Measurements from ENCODE around the gene EARS2. TPM values are rescaled to one million over a fixed set of nuclear protein-coding genes. Genes with fewer than 3 reads are reported as not detected.

The EARS2 gene
- total and polyA plus RNA-seq, 9 of the 15 experiments (the other 6 are each of a cell fraction or from before 2014, with no cell fraction given): 17.6 to 58.6 (median 36.3) TPM

DNA sequence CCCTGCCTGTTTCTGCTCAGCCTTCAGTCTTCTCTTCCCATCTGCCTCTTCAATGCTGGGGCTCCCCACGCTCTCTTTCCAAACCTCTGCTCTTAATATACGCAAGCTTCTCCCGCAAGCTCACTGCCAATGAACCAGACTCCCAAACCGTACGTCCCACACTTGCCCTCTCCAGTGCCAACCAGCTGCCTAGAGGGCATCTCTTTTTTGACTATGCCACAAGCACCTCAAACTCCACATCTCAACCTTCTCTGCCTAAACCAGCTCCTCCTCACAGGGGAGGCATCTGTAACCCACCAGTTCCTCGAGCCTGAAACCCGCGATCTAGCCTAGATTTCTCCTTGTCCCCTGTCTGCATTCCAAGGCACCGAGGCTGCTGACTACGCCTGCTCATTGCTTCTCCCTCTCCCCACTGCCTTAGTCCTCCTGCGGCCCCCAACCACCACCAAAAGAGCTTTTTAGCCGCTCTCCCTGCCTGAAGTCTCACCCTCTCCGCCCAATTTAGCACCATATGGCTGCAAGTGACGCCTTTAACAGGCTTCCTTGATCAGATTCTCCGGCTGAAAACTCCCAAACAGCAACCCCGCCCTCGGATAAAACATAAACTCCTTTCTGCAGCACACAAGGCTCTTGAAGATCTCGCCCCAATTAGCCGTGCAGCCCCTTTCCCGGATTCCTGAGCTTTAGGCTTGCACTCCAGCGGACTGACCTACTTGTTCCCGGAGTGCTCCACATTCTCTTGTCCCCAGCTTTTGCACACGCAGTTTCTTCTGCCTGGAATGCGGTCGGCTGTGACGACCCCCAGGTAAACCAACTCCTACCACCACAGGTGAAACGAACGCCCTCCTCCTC, 48.3 kb downstream of the EARS2 start (continued):
- TF ChIP-seq, protein P1, sequence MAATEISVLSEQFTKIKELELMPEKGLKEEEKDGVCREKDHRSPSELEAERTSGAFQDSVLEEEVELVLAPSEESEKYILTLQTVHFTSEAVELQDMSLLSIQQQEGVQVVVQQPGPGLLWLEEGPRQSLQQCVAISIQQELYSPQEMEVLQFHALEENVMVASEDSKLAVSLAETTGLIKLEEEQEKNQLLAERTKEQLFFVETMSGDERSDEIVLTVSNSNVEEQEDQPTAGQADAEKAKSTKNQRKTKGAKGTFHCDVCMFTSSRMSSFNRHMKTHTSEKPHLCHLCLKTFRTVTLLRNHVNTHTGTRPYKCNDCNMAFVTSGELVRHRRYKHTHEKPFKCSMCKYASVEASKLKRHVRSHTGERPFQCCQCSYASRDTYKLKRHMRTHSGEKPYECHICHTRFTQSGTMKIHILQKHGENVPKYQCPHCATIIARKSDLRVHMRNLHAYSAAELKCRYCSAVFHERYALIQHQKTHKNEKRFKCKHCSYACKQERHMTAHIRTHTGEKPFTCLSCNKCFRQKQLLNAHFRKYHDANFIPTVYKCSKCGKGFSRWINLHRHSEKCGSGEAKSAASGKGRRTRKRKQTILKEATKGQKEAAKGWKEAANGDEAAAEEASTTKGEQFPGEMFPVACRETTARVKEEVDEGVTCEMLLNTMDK (IDR thresholded peaks at IDR 0.05; ENCODE audit: borderline replicate concordance, insufficient read depth, low read depth, low read length, poor library complexity, severe bottlenecking): no peak
- TF ChIP-seq ZNF780A (CRISPR knock-in tag; IDR thresholded peaks at IDR 0.05): no peak
- TF ChIP-seq HNRNPUL1 (IDR thresholded peaks at IDR 0.05; ENCODE audit: low read length): no peak
- TF ChIP-seq, protein P2, sequence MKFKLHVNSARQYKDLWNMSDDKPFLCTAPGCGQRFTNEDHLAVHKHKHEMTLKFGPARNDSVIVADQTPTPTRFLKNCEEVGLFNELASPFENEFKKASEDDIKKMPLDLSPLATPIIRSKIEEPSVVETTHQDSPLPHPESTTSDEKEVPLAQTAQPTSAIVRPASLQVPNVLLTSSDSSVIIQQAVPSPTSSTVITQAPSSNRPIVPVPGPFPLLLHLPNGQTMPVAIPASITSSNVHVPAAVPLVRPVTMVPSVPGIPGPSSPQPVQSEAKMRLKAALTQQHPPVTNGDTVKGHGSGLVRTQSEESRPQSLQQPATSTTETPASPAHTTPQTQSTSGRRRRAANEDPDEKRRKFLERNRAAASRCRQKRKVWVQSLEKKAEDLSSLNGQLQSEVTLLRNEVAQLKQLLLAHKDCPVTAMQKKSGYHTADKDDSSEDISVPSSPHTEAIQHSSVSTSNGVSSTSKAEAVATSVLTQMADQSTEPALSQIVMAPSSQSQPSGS (CRISPR knock-in tag; IDR thresholded peaks at IDR 0.05): no peak
- no peak for TF ChIP-seq RFX7 (CRISPR knock-in tag; IDR thresholded peaks at IDR 0.05)
- TF ChIP-seq, protein P3, sequence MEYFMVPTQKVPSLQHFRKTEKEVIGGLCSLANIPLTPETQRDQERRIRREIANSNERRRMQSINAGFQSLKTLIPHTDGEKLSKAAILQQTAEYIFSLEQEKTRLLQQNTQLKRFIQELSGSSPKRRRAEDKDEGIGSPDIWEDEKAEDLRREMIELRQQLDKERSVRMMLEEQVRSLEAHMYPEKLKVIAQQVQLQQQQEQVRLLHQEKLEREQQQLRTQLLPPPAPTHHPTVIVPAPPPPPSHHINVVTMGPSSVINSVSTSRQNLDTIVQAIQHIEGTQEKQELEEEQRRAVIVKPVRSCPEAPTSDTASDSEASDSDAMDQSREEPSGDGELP (CRISPR knock-in tag; IDR thresholded peaks at IDR 0.05; ENCODE audit: borderline replicate concordance): peak; percentile 39
- 0 out of 4 replicates have a peak, but pooled peaks of 1 of the 2 experiments have one; percentile 44 for TF ChIP-seq HDAC1 (IDR thresholded peaks at IDR 0.05)
- TF ChIP-seq ILF3 (IDR thresholded peaks at IDR 0.05; ENCODE audit: borderline replicate concordance): no peak
- no peak for TF ChIP-seq MXI1 (IDR thresholded peaks at IDR 0.05; ENCODE audit: low read depth, low read length)
- TF ChIP-seq CAMTA2 (CRISPR knock-in tag; conservative IDR thresholded peaks at IDR 0.05): no peak
- no peak for TF ChIP-seq POLR2AphosphoS2 (IDR thresholded peaks at IDR 0.05; ENCODE audit: low read length)
- TF ChIP-seq HMG20A (CRISPR knock-in tag; conservative IDR thresholded peaks at IDR 0.05): no peak
- TF ChIP-seq HIVEP1 (CRISPR knock-in tag; IDR thresholded peaks at IDR 0.05): no peak
- TF ChIP-seq, protein P4, sequence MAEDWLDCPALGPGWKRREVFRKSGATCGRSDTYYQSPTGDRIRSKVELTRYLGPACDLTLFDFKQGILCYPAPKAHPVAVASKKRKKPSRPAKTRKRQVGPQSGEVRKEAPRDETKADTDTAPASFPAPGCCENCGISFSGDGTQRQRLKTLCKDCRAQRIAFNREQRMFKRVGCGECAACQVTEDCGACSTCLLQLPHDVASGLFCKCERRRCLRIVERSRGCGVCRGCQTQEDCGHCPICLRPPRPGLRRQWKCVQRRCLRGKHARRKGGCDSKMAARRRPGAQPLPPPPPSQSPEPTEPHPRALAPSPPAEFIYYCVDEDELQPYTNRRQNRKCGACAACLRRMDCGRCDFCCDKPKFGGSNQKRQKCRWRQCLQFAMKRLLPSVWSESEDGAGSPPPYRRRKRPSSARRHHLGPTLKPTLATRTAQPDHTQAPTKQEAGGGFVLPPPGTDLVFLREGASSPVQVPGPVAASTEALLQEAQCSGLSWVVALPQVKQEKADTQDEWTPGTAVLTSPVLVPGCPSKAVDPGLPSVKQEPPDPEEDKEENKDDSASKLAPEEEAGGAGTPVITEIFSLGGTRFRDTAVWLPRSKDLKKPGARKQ (CRISPR knock-in tag; IDR thresholded peaks at IDR 0.05): no peak
- no peak for TF ChIP-seq NCOA2 (IDR thresholded peaks at IDR 0.05; ENCODE audit: partially characterized antibody in 2 of 2)
- TF ChIP-seq SAP30 (IDR thresholded peaks at IDR 0.05; ENCODE audit: borderline replicate concordance, insufficient read depth, low read depth, low read length, poor library complexity, severe bottlenecking): peak; percentile 38
- TF ChIP-seq MEIS2 (IDR thresholded peaks at IDR 0.05; ENCODE audit: partially characterized antibody): no peak
- peak; percentile 41 for TF ChIP-seq RBFOX2 (IDR thresholded peaks at IDR 0.05; ENCODE audit: low read depth, low read length)
